Panc1 (cell line): Measurements from ENCODE around the gene S100A16. TPM values are rescaled to one million over a fixed set of nuclear protein-coding genes. Genes with fewer than 3 reads are reported as not detected.

Source experiments
- ATAC-seq: fragments of 200-7000 bp; cut with Tn5 transposase; 2 replicates; pipeline ENCODE4 v1.9.1; 2020; ENCODE audit warnings: mild to moderate bottlenecking, moderate library complexity
- BruUV-seq: library from RNA; stranded (reverse); fragments of 400-500 nt; replicated peaks from 2 replicates; lab custom pipeline; 2021; lab: Mats Ljungman, UMichigan
- CTCF ChIA-PET: fragments of 300-600 bp; sonication (Branson Sonifier 250); formaldehyde crosslinking; loops from one replicate; lab custom pipeline; 2022; ENCODE audit warnings: antibody characterized with exemption; lab: Charles Lee
- POLR2A ChIA-PET: fragments of 300-600 bp; sonication (Branson Sonifier 250); formaldehyde crosslinking; loops from one replicate; lab custom pipeline; 2022; ENCODE audit warnings: antibody characterized with exemption; lab: Charles Lee
- DNase-seq: peaks from one replicate; pipeline ENCODE4 v3.0.0-alpha.2; 2010; ENCODE audit warnings: low read depth, low spot score
- H3K27ac ChIP-seq: 2 replicates; pipeline ENCODE4 v1.5.1; 2011; ENCODE audit warnings: mild to moderate bottlenecking, low read length, inconsistent platforms
- H3K27me3 ChIP-seq: fragments of 200-500 bp; sonication (Bioruptor generic); 2 replicates; pipeline ENCODE4 v1.6.0; 2014; ENCODE audit warnings: low read length, inconsistent platforms; ENCODE audit not compliant: control insufficient read depth, insufficient read depth
- H3K36me3 ChIP-seq: fragments of 200-500 bp; sonication (Bioruptor generic); 2 replicates; pipeline ENCODE4 v1.5.1; 2014; ENCODE audit warnings: inconsistent platforms, mild to moderate bottlenecking, low read length, moderate library complexity; ENCODE audit not compliant: control insufficient read depth, insufficient read depth
- H3K4me1 ChIP-seq: 2 replicates; pipeline ENCODE4 v1.5.1; 2011; ENCODE audit warnings: inconsistent platforms, mild to moderate bottlenecking, low read length, moderate library complexity; ENCODE audit not compliant: control insufficient read depth, insufficient read depth
- H3K4me3 ChIP-seq, 2 experiments: 2 replicates each; pipeline ENCODE4 v1.5.1; 2011 to 2012; ENCODE audit warnings: low read depth in 2 of 2, low read length in 2 of 2, mild to moderate bottlenecking in 2 of 2, inconsistent platforms in 1 of 2, moderate library complexity in 1 of 2
- H3K9me3 ChIP-seq: fragments of 200-500 bp; sonication (Bioruptor generic); 2 replicates; pipeline ENCODE4 v1.5.1; 2014; ENCODE audit warnings: low read depth, mild to moderate bottlenecking, inconsistent platforms, low read length, moderate library complexity; ENCODE audit not compliant: control insufficient read depth, insufficient read depth
- POLR2AphosphoS5 ChIP-seq: IDR thresholded peaks from 2 replicates; pipeline ENCODE4 v1.6.1; 2012; ENCODE audit warnings: mild to moderate bottlenecking, low read depth, low read length, moderate library complexity
- SIN3A ChIP-seq: IDR thresholded peaks from 2 replicates; pipeline ENCODE4 v1.6.1; 2012; ENCODE audit warnings: low read depth, mild to moderate bottlenecking, low read length, moderate library complexity, borderline replicate concordance; ENCODE audit not compliant: insufficient read depth
- TCF7L2 ChIP-seq: IDR thresholded peaks from 2 replicates; pipeline ENCODE4 v1.6.1; 2011; ENCODE audit warnings: mild to moderate bottlenecking, low read depth, low read length, inconsistent platforms
- in situ Hi-C: cut with HindIII; loops from 2 replicates; pipeline ENCODE4 v1.10.0; 2016; ENCODE audit warnings: low sequenced_read_pairs, low pct_unique_long_range_greater_than_20kb
- intact Hi-C: fragments of 100-400 bp; cut with micrococcal nuclease; formaldehyde crosslinking; loops from one replicate; pipeline ENCODE4 v1.10.0; 2022; ENCODE audit not compliant: unreplicated experiment
- total RNA-seq: library from RNA; stranded (reverse); gene quantifications from one replicate; pipeline ENCODE4 v1.2.1, GENCODE V29; 2021; ENCODE audit not compliant: unreplicated experiment
- TF ChIP-seq, protein P1 (sequence below): fragments of 450-650 bp; IDR thresholded peaks from 2 replicates; pipeline ENCODE4 v1.5.1; 2017; ENCODE audit warnings: mild to moderate bottlenecking
- TF ChIP-seq, protein P2 (sequence below), 2 experiments: IDR thresholded peaks; 2 replicates each; pipeline ENCODE4 v1.6.1; 2011 to 2012; ENCODE audit warnings: low read depth in 2 of 2, control low read depth in 1 of 2, low read length in 1 of 2, mild to moderate bottlenecking in 1 of 2, moderate library complexity in 1 of 2; ENCODE audit not compliant: insufficient read depth in 1 of 2

S100A16 gene
- total RNA-seq, 1 experiment from 2014 or later = 61.6 TPM

DNA sequence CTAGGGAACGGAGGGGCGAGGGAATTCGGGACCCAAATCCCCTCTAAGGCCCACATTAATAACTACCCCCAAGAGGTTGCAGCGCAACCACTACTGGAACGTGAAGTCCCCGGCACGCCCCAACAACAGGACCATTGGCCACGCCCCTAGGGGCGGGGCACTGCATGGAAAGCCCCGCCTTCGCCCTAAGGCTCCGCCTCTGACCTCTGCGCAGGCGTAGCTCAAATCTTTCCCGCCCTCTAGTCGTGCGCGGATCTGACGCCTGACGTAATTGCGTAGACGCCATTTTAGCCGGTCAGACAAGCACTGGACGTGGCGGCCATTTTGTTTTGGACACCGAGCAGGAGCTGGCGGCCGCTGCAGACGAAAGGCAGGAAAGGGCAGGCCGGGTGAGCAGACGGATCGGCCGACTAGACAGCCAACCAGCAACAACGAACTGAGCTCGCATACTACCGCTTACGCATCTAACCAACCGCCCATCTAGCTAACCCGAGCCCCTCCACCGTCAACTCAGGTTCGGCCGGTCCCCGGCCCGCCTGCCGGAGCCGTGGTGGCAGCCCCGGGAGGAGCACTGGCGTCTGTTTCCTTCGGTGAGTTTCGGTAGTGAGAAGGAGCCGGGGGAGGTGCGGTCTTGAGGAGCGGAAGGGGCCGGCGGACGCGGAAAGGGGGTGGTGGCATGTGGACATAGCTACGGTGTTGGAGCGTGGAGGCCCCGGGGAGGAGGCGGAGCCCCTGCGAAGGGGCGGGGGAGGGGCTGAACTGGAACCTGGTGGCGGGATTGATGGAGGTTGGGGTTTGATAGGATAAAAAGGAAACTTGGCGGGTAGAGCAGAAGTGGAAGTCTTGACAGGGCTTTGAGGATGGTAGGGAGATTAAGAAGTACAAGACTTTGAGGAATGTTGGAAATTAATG lies 21.1 kb upstream of the S100A16 start, which contains the start of gene CHTOP:
TSS of gene CHTOP (plus strand) at position 313 of the 912 bp plus-strand sequence. CDS start 2,523 bp downstream, outside the sequence.
- DNase-seq (peak; percentile 97), ATAC-seq (peak; percentile 95)
- CTCF ChIA-PET = interaction anchor here (0.6 to 1.6 kb wide), 6 partner anchors 21 to 123 kb away, joined by 4 to 7 read pairs (median 5); partner anchors contain the start of gene S100A16
- peak within 1 kb of the TSS; percentile 75 to 93 for H3K4me3 ChIP-seq
- no peaks in the 10 kb centered on the region for H3K9me3 ChIP-seq
- H3K4me1 ChIP-seq = peaks cover 17% of the 10 kb centered on the region
- BruUV-seq = TSS peak; percentile 83
- POLR2A ChIA-PET = interaction anchor here (0.6 to 1.6 kb wide), 13 partner anchors 9 to 119 kb away, joined by 3 to 6 read pairs (median 3); partner anchors contain the start of gene S100A14
- peaks cover 21% of the 10 kb centered on the region for H3K36me3 ChIP-seq
- in situ Hi-C loops (no loop called here), intact Hi-C loops (no loop called here)
- H3K27ac ChIP-seq = peak within 1 kb of the TSS; percentile 92
- no peaks in the 10 kb centered on the region for H3K27me3 ChIP-seq
- TF ChIP-seq, protein P1, sequence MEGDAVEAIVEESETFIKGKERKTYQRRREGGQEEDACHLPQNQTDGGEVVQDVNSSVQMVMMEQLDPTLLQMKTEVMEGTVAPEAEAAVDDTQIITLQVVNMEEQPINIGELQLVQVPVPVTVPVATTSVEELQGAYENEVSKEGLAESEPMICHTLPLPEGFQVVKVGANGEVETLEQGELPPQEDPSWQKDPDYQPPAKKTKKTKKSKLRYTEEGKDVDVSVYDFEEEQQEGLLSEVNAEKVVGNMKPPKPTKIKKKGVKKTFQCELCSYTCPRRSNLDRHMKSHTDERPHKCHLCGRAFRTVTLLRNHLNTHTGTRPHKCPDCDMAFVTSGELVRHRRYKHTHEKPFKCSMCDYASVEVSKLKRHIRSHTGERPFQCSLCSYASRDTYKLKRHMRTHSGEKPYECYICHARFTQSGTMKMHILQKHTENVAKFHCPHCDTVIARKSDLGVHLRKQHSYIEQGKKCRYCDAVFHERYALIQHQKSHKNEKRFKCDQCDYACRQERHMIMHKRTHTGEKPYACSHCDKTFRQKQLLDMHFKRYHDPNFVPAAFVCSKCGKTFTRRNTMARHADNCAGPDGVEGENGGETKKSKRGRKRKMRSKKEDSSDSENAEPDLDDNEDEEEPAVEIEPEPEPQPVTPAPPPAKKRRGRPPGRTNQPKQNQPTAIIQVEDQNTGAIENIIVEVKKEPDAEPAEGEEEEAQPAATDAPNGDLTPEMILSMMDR = no peak
- TF ChIP-seq TCF7L2 (no peak; the same call in 1 of the 2 replicates), SIN3A (peak; percentile 32; the same call in 1 of the 2 replicates), POLR2AphosphoS5 (peak; percentile 89)
- TF ChIP-seq, protein P2, sequence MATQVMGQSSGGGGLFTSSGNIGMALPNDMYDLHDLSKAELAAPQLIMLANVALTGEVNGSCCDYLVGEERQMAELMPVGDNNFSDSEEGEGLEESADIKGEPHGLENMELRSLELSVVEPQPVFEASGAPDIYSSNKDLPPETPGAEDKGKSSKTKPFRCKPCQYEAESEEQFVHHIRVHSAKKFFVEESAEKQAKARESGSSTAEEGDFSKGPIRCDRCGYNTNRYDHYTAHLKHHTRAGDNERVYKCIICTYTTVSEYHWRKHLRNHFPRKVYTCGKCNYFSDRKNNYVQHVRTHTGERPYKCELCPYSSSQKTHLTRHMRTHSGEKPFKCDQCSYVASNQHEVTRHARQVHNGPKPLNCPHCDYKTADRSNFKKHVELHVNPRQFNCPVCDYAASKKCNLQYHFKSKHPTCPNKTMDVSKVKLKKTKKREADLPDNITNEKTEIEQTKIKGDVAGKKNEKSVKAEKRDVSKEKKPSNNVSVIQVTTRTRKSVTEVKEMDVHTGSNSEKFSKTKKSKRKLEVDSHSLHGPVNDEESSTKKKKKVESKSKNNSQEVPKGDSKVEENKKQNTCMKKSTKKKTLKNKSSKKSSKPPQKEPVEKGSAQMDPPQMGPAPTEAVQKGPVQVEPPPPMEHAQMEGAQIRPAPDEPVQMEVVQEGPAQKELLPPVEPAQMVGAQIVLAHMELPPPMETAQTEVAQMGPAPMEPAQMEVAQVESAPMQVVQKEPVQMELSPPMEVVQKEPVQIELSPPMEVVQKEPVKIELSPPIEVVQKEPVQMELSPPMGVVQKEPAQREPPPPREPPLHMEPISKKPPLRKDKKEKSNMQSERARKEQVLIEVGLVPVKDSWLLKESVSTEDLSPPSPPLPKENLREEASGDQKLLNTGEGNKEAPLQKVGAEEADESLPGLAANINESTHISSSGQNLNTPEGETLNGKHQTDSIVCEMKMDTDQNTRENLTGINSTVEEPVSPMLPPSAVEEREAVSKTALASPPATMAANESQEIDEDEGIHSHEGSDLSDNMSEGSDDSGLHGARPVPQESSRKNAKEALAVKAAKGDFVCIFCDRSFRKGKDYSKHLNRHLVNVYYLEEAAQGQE (IDR thresholded peaks at IDR 0.05; ENCODE audit: insufficient read depth in 1 of 2, low read depth in 2 of 2, low read length in 1 of 2) = no peak

DNA sequence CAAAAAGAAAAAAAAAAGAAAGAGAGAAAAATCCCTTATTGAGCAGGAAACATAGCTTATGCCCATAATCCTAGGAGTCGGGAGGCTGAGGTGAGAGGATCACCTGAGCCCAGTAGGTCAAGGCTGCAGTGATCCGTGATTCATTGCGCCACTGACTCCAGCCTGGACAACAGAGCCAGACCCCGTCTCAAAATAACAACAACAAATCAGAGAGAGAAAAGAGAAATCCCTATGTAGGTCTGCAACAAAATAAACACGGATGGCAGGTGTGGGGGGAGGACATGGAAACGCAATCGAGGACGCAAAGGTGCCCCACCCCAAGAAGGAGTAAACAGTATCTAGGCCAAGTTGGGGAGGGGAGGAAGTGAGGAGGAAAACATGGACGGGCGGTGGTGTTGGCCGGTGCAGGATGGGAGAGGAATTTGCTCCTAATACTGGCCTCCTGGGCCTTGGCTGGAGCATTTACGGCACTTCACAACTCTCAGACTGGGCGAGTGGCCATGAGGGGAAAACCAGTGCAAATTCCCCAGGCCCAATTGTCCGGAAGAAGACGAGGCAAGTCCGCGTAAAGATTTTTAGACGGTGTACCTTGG lies 20.3 kb upstream of the S100A16 start:
- CTCF ChIA-PET = interaction anchor here (1.2 to 1.6 kb wide), 3 partner anchors 61 to 123 kb away, joined by 5 to 7 read pairs (median 6); no protein-coding TSS in a partner anchor
- in situ Hi-C loops (no loop called here), intact Hi-C loops (no loop called here)
- no TSS peak for BruUV-seq
- ATAC-seq = peak; percentile 23
- no peak for DNase-seq
- POLR2A ChIA-PET = interaction anchor here (1.0 to 1.6 kb wide), 3 partner anchors 10 to 113 kb away, joined by 3 to 5 read pairs (median 4); no protein-coding TSS in a partner anchor
- peak overlapping the region; percentile 75 to 93 for H3K4me3 ChIP-seq
- no peaks in the 10 kb centered on the region for H3K9me3 ChIP-seq
- peaks cover 18% of the 10 kb centered on the region for H3K36me3 ChIP-seq
- H3K27me3 ChIP-seq = no peaks in the 10 kb centered on the region
- peaks cover 24% of the 10 kb centered on the region for H3K4me1 ChIP-seq
- no peak for TF ChIP-seq POLR2AphosphoS5
- TF ChIP-seq, protein P1 = no peak
- no peak for TF ChIP-seq SIN3A
- TF ChIP-seq TCF7L2 = no peak
- TF ChIP-seq, protein P2 (IDR thresholded peaks at IDR 0.05; ENCODE audit: insufficient read depth in 1 of 2, low read depth in 2 of 2, low read length in 1 of 2) = no peak
- peak overlapping the region; percentile 92 for H3K27ac ChIP-seq
